ENCODE results near the gene ANKRD44. TPM values are rescaled to one million over a fixed set of nuclear protein-coding genes. Genes with fewer than 3 reads are reported as not detected.

ANKRD44 gene
- total RNA-seq, 1 donor from 2014 or later = 3.4 TPM

DNA sequence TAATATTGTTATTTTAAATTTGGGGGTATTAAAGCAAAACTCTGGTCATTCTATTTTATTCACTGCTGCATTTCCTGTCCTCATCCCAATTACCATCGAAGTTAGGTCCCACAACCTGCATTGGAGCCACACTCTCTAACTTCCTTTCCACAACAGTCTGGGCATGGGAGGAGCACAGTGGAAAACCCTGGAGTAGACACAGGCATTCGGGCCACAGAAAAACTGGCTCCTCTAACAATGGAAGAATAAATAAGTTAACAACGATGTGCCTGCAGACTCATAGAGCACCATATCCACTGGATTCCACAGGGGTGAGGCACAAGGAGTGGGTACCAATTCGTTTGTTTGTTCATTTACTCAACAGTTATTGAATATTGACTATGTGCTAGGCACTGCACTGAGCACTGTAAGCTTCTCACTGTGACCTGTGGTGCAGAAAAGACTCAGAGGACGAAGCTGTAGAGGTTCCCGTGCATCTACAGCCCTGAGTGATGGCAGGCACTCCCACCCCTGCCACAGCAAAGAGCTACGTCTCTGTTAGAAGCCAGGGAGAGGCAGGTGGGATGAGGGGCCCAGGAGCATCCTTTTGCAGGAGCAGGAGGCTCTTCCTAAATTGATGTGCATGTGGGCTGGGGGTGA is 229.9 kb downstream of the ANKRD44 start:
- TF ChIP-seq, protein P1, sequence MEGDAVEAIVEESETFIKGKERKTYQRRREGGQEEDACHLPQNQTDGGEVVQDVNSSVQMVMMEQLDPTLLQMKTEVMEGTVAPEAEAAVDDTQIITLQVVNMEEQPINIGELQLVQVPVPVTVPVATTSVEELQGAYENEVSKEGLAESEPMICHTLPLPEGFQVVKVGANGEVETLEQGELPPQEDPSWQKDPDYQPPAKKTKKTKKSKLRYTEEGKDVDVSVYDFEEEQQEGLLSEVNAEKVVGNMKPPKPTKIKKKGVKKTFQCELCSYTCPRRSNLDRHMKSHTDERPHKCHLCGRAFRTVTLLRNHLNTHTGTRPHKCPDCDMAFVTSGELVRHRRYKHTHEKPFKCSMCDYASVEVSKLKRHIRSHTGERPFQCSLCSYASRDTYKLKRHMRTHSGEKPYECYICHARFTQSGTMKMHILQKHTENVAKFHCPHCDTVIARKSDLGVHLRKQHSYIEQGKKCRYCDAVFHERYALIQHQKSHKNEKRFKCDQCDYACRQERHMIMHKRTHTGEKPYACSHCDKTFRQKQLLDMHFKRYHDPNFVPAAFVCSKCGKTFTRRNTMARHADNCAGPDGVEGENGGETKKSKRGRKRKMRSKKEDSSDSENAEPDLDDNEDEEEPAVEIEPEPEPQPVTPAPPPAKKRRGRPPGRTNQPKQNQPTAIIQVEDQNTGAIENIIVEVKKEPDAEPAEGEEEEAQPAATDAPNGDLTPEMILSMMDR (IDR thresholded peaks at IDR 0.05) = no peak
- no peak for TF ChIP-seq EZH2 (IDR thresholded peaks at IDR 0.05)
- no peak for TF ChIP-seq EZH2phosphoT487 (IDR thresholded peaks at IDR 0.05)

GRCh38 chr2:197079832-197080555 is 230.6 kb downstream of the ANKRD44 start:
- peak; percentile 33 for DNase-seq (ENCODE audit: low spot score)
- no peaks in the 10 kb centered on the region for H3K27me3 ChIP-seq
- H3K4me1 ChIP-seq = peaks cover 4% of the 10 kb centered on the region
- no peaks in the 10 kb centered on the region for H3K9me3 Mint-ChIP-seq
- H3K9ac ChIP-seq = no peak overlapping the region
- H3K36me3 Mint-ChIP-seq = peaks cover 2% of the 10 kb centered on the region
- H3K9me3 ChIP-seq (ENCODE audit: low read depth) = no peaks in the 10 kb centered on the region
- no peak overlapping the region for H3K27ac ChIP-seq
- TF ChIP-seq EZH2phosphoT487 (IDR thresholded peaks at IDR 0.05) (no peak), EZH2 (IDR thresholded peaks at IDR 0.05) (no peak)
- TF ChIP-seq, protein P1 (IDR thresholded peaks at IDR 0.05) = no peak
- peaks cover 4% of the 10 kb centered on the region for H3F3A ChIP-seq (ENCODE audit: low read depth)
- no peaks in the 10 kb centered on the region for H3K36me3 ChIP-seq
- H3K27ac Mint-ChIP-seq = no peak overlapping the region
- no peak overlapping the region for H3K4me3 ChIP-seq
- no peaks in the 10 kb centered on the region for H3K79me2 ChIP-seq (ENCODE audit: low read depth)
- H3K27me3 Mint-ChIP-seq (ENCODE audit: insufficient read depth, low read depth) = peaks cover 2% of the 10 kb centered on the region
- no peak overlapping the region for H3K4me3 Mint-ChIP-seq
- H3K4me2 ChIP-seq = no peak overlapping the region
- peaks cover 22% of the 10 kb centered on the region for H3K4me1 Mint-ChIP-seq
- no peaks in the 10 kb centered on the region for H4K20me1 ChIP-seq (ENCODE audit: low read depth)
- peak overlapping the region; percentile 87 for H2AFZ ChIP-seq (replicated peaks)

More for the DNA sequence above, 229.9 kb downstream of the ANKRD44 start:
- H3K36me3 Mint-ChIP-seq = peaks cover 2% of the 10 kb centered on the region
- Histone ChIP-seq H3K79me2 (ENCODE audit: low read depth) (no peaks in the 10 kb centered on the region), H4K20me1 (ENCODE audit: low read depth) (no peaks in the 10 kb centered on the region), H3K4me1 (peaks cover 4% of the 10 kb centered on the region), H3K36me3 (no peaks in the 10 kb centered on the region), H3K9me3 (ENCODE audit: low read depth) (no peaks in the 10 kb centered on the region), H3K27ac (no peak overlapping the region), H3K27me3 (no peaks in the 10 kb centered on the region), H3K4me2 (no peak overlapping the region), H3F3A (ENCODE audit: low read depth) (peaks cover 4% of the 10 kb centered on the region), H3K4me3 (no peak overlapping the region), H3K9ac (no peak overlapping the region), H2AFZ (replicated peaks) (peak overlapping the region; percentile 87)
- peak overlapping the region; percentile 25 for H3K27ac Mint-ChIP-seq
- peaks cover 2% of the 10 kb centered on the region for H3K27me3 Mint-ChIP-seq (ENCODE audit: insufficient read depth, low read depth)
- no peak overlapping the region for H3K4me3 Mint-ChIP-seq
- peaks cover 22% of the 10 kb centered on the region for H3K4me1 Mint-ChIP-seq
- no peaks in the 10 kb centered on the region for H3K9me3 Mint-ChIP-seq
- DNase-seq (ENCODE audit: low spot score) = no peak

GRCh38 chr2:197079414-197079813 is 231.2 kb downstream of the ANKRD44 start:
- Histone ChIP-seq H3F3A (ENCODE audit: low read depth) (peaks cover 4% of the 10 kb centered on the region), H3K79me2 (ENCODE audit: low read depth) (no peaks in the 10 kb centered on the region), H3K4me1 (peaks cover 5% of the 10 kb centered on the region), H3K27me3 (no peaks in the 10 kb centered on the region), H3K27ac (no peak overlapping the region), H3K9ac (no peak overlapping the region), H3K4me3 (no peak overlapping the region), H3K36me3 (no peaks in the 10 kb centered on the region), H4K20me1 (ENCODE audit: low read depth) (no peaks in the 10 kb centered on the region), H3K4me2 (no peak overlapping the region), H2AFZ (replicated peaks) (no peak overlapping the region), H3K9me3 (ENCODE audit: low read depth) (no peaks in the 10 kb centered on the region)
- Mint-ChIP-seq H3K4me1 (peaks cover 26% of the 10 kb centered on the region), H3K4me3 (no peak overlapping the region), H3K9me3 (no peaks in the 10 kb centered on the region), H3K27ac (no peak overlapping the region), H3K27me3 (ENCODE audit: insufficient read depth, low read depth) (peaks cover 2% of the 10 kb centered on the region), H3K36me3 (peaks cover 2% of the 10 kb centered on the region)
- DNase-seq (ENCODE audit: low spot score) = no peak
- TF ChIP-seq, protein P1 (IDR thresholded peaks at IDR 0.05) = no peak
- TF ChIP-seq EZH2phosphoT487 (IDR thresholded peaks at IDR 0.05) = no peak
- no peak for TF ChIP-seq EZH2 (IDR thresholded peaks at IDR 0.05)
